ENCODE measurements around the gene CDH13. TPM values are rescaled to one million over a fixed set of nuclear protein-coding genes. Genes with fewer than 3 reads are reported as not detected.

The CDH13 gene
- total and polyA plus RNA-seq, 2 experiments from 2014 or later: 1.6 to 4.4 TPM

DNA sequence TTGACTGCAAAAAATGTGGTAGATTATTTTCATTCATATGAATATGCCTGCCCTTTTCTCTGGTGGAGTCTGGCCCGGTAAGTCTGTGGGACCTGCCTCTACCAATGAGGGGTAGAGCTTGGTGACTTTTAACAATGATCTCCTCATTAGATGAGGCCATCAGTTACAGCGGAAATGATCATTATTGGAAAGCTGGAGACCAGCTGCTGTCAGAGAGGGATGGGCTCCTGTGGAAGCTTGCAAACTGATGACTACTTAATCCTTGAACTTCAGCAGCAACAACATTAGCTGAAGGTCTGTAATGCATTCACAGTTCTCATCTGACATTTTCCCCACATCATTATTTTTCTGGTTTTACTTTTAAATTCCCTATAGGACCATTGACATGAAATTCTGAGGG lies 194.1 kb downstream of the CDH13 start:
- H3K79me2 ChIP-seq (replicated peaks; ENCODE audit: insufficient read depth): no peaks in the 10 kb centered on the region
- DNase-seq (ENCODE audit: low spot score) (no peak), ATAC-seq (no peak)
- no peak overlapping the region for H3K4me3 ChIP-seq
- no peaks in the 10 kb centered on the region for H3F3A ChIP-seq (replicated peaks; ENCODE audit: low read depth)
- H3K27ac Mint-ChIP-seq: no peak overlapping the region
- H3K36me3 Mint-ChIP-seq (ENCODE audit: low read depth): peaks cover 6% of the 10 kb centered on the region; the same call in 2 of the 3 replicates
- H3K9me2 ChIP-seq (ENCODE audit: insufficient read depth): peaks cover 6% of the 10 kb centered on the region; the same call in 1 of the 2 replicates
- H3K27me3 Mint-ChIP-seq (ENCODE audit: insufficient read depth, low read depth, poor library complexity): no peaks in the 10 kb centered on the region
- no peaks in the 10 kb centered on the region for H4K20me1 ChIP-seq (replicated peaks; ENCODE audit: insufficient read depth)
- H2AFZ ChIP-seq: no peak overlapping the region
- no peak overlapping the region for H3K4me3 Mint-ChIP-seq
- H3K27me3 ChIP-seq (ENCODE audit: insufficient read depth): no peaks in the 10 kb centered on the region
- no peaks in the 10 kb centered on the region for H3K36me3 ChIP-seq (ENCODE audit: insufficient read depth)
- peaks cover 19% of the 10 kb centered on the region for H3K4me1 ChIP-seq (ENCODE audit: insufficient read depth)
- H3K4me1 Mint-ChIP-seq: peaks cover 18% of the 10 kb centered on the region
- H3K9me3 Mint-ChIP-seq: peaks cover 10% of the 10 kb centered on the region; the same call in 2 of the 3 replicates
- H3K27ac ChIP-seq (ENCODE audit: low read depth): no peak overlapping the region
- no peak overlapping the region for H3K4me2 ChIP-seq
- TF ChIP-seq ZNF114 (CRISPR knock-in tag; IDR thresholded peaks at IDR 0.05): no peak
- TF ChIP-seq POLR2AphosphoS5 (IDR thresholded peaks at IDR 0.05; ENCODE audit: low read depth): no peak
- TF ChIP-seq, protein P1, sequence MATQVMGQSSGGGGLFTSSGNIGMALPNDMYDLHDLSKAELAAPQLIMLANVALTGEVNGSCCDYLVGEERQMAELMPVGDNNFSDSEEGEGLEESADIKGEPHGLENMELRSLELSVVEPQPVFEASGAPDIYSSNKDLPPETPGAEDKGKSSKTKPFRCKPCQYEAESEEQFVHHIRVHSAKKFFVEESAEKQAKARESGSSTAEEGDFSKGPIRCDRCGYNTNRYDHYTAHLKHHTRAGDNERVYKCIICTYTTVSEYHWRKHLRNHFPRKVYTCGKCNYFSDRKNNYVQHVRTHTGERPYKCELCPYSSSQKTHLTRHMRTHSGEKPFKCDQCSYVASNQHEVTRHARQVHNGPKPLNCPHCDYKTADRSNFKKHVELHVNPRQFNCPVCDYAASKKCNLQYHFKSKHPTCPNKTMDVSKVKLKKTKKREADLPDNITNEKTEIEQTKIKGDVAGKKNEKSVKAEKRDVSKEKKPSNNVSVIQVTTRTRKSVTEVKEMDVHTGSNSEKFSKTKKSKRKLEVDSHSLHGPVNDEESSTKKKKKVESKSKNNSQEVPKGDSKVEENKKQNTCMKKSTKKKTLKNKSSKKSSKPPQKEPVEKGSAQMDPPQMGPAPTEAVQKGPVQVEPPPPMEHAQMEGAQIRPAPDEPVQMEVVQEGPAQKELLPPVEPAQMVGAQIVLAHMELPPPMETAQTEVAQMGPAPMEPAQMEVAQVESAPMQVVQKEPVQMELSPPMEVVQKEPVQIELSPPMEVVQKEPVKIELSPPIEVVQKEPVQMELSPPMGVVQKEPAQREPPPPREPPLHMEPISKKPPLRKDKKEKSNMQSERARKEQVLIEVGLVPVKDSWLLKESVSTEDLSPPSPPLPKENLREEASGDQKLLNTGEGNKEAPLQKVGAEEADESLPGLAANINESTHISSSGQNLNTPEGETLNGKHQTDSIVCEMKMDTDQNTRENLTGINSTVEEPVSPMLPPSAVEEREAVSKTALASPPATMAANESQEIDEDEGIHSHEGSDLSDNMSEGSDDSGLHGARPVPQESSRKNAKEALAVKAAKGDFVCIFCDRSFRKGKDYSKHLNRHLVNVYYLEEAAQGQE (IDR thresholded peaks at IDR 0.05; ENCODE audit: unreplicated experiment): no peak

DNA sequence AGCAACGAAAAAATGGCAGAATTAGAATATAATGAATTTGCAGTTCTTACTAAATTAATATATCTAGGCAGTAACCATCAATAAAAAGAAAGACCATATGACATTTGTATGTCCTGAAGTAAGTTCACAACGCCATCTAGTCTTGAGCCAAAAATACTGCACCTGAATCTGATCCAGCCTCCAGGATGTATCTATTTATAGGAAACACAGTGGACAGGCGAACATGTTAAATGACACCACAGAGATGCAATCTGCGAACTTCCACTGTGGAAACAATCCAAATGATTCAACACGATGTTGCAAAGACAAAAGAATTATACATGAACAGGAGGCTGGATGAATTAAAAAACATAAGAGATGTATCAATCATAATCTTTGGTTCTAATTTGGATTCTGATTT lies 197.6 kb downstream of the CDH13 start:
- H3K4me3 Mint-ChIP-seq: no peak overlapping the region
- H3K4me3 ChIP-seq: no peak overlapping the region
- no peaks in the 10 kb centered on the region for H3K36me3 ChIP-seq (ENCODE audit: insufficient read depth)
- peaks cover 2% of the 10 kb centered on the region; the same call in 2 of the 3 replicates for H3K4me1 Mint-ChIP-seq
- no peaks in the 10 kb centered on the region for H4K20me1 ChIP-seq (replicated peaks; ENCODE audit: insufficient read depth)
- H2AFZ ChIP-seq: no peak overlapping the region
- no peaks in the 10 kb centered on the region for H3K79me2 ChIP-seq (replicated peaks; ENCODE audit: insufficient read depth)
- H3F3A ChIP-seq (replicated peaks; ENCODE audit: low read depth): no peaks in the 10 kb centered on the region
- peaks cover 2% of the 10 kb centered on the region for H3K27me3 Mint-ChIP-seq (ENCODE audit: insufficient read depth, low read depth, poor library complexity)
- no peak overlapping the region for H3K27ac Mint-ChIP-seq
- 0 out of 2 replicates have a peak, but pooled peaks cover 4% of the 10 kb centered on the region for H3K9me2 ChIP-seq (ENCODE audit: insufficient read depth)
- DNase-seq (ENCODE audit: low spot score) (no peak), ATAC-seq (no peak)
- peaks cover 12% of the 10 kb centered on the region; the same call in 2 of the 3 replicates for H3K9me3 Mint-ChIP-seq
- H3K27me3 ChIP-seq (ENCODE audit: insufficient read depth): no peaks in the 10 kb centered on the region
- H3K4me2 ChIP-seq: no peak overlapping the region
- H3K27ac ChIP-seq (ENCODE audit: low read depth): no peak overlapping the region
- H3K36me3 Mint-ChIP-seq (ENCODE audit: low read depth): peaks cover 6% of the 10 kb centered on the region; the same call in 2 of the 3 replicates
- H3K4me1 ChIP-seq (ENCODE audit: insufficient read depth): 0 out of 2 replicates have a peak, but pooled peaks cover 4% of the 10 kb centered on the region
- TF ChIP-seq, protein P1 (IDR thresholded peaks at IDR 0.05; ENCODE audit: unreplicated experiment): no peak
- TF ChIP-seq STAT1 (IDR thresholded peaks at IDR 0.05; ENCODE audit: unreplicated experiment) (no peak), EZH2 (IDR thresholded peaks at IDR 0.05; ENCODE audit: low read depth, unreplicated experiment) (no peak)
- TF ChIP-seq, protein P2, sequence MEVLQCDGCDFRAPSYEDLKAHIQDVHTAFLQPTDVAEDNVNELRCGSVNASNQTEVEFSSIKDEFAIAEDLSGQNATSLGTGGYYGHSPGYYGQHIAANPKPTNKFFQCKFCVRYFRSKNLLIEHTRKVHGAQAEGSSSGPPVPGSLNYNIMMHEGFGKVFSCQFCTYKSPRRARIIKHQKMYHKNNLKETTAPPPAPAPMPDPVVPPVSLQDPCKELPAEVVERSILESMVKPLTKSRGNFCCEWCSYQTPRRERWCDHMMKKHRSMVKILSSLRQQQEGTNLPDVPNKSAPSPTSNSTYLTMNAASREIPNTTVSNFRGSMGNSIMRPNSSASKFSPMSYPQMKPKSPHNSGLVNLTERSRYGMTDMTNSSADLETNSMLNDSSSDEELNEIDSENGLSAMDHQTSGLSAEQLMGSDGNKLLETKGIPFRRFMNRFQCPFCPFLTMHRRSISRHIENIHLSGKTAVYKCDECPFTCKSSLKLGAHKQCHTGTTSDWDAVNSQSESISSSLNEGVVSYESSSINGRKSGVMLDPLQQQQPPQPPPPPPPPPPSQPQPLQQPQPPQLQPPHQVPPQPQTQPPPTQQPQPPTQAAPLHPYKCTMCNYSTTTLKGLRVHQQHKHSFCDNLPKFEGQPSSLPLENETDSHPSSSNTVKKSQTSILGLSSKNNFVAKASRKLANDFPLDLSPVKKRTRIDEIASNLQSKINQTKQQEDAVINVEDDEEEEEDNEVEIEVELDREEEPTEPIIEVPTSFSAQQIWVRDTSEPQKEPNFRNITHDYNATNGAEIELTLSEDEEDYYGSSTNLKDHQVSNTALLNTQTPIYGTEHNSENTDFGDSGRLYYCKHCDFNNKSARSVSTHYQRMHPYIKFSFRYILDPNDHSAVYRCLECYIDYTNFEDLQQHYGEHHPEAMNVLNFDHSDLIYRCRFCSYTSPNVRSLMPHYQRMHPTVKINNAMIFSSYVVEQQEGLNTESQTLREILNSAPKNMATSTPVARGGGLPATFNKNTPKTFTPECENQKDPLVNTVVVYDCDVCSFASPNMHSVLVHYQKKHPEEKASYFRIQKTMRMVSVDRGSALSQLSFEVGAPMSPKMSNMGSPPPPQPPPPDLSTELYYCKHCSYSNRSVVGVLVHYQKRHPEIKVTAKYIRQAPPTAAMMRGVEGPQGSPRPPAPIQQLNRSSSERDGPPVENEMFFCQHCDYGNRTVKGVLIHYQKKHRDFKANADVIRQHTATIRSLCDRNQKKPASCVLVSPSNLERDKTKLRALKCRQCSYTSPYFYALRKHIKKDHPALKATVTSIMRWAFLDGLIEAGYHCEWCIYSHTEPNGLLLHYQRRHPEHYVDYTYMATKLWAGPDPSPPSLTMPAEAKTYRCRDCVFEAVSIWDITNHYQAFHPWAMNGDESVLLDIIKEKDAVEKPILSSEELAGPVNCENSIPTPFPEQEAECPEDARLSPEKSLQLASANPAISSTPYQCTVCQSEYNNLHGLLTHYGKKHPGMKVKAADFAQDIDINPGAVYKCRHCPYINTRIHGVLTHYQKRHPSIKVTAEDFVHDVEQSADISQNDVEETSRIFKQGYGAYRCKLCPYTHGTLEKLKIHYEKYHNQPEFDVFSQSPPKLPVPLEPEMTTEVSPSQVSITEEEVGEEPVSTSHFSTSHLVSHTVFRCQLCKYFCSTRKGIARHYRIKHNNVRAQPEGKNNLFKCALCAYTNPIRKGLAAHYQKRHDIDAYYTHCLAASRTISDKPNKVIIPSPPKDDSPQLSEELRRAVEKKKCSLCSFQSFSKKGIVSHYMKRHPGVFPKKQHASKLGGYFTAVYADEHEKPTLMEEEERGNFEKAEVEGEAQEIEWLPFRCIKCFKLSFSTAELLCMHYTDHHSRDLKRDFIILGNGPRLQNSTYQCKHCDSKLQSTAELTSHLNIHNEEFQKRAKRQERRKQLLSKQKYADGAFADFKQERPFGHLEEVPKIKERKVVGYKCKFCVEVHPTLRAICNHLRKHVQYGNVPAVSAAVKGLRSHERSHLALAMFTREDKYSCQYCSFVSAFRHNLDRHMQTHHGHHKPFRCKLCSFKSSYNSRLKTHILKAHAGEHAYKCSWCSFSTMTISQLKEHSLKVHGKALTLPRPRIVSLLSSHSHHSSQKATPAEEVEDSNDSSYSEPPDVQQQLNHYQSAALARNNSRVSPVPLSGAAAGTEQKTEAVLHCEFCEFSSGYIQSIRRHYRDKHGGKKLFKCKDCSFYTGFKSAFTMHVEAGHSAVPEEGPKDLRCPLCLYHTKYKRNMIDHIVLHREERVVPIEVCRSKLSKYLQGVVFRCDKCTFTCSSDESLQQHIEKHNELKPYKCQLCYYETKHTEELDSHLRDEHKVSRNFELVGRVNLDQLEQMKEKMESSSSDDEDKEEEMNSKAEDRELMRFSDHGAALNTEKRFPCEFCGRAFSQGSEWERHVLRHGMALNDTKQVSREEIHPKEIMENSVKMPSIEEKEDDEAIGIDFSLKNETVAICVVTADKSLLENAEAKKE (CRISPR knock-in tag; IDR thresholded peaks at IDR 0.05): no peak

Measured in GM23338 (cell line).